SK-N-MC (cell line): ENCODE measurements around the gene CCL13.

Experiments used
- EZH2 ChIP-seq: fragments of 200-600 bp; sonication (generic); IDR thresholded peaks from one replicate; pipeline ENCODE4 v1.6.1; 2017; ENCODE audit warnings: antibody characterized with exemption
- POLR2AphosphoS5 ChIP-seq: IDR thresholded peaks from 2 replicates; pipeline ENCODE4 v1.6.1; 2012; ENCODE audit warnings: mild to moderate bottlenecking, low read depth, low read length, borderline replicate concordance

DNA sequence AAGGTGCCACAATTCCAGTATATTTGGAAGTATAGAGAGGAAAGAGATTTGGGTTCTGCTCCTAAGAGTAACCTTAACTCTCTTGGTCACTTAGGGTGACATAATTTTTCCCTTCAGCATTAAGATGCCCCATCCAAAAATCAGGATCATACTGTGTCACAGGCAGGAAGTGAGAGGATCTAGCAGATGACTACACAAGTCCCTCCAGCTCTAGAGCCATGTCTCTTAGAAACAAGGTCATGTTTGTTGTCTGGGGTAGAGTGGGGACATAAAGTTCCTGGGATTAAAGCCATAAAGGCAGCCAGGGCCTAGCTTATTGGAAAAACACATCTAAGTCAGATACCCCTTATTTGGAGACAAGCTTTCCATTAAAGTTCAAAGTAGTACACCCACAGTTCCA lies 34.3 kb upstream of the CCL13 start:
- TF ChIP-seq POLR2AphosphoS5 (no peak), EZH2 (no peak)
